Left colon (tissue), 2 donors: ENCODE measurements around the gene TMA7. TPM values are rescaled to one million over a fixed set of nuclear protein-coding genes. Genes with fewer than 3 reads are reported as not detected.
"Not testable (repeated sequence)": the region's sequence is repeated elsewhere in the genome, so short reads cannot be mapped to it uniquely, and the experiment has no call there.

Source experiments
- ATAC-seq: fragments of 200-7000 bp; cut with Tn5 transposase; one replicate; pipeline ENCODE4 v1.9.1; 2020; ENCODE audit warnings: mild to moderate bottlenecking, moderate library complexity
- DNase-seq, 2 donors: peaks; one replicate each; pipeline ENCODE4 v3.0.0-alpha.2; 2020
- intact Hi-C, 2 donors: fragments of 100-400 bp; cut with DNase I in 1 of 2; cut with micrococcal nuclease in 1 of 2; formaldehyde crosslinking; loops; one replicate each; pipeline versions ENCODE4 v1.11.2 to v1.14.0; 2022; cut with DNase I, micrococcal nuclease
- total RNA-seq, 2 donors: library from RNA; stranded (reverse); fragmentation: NEBNext Ultra II Directional; extraction: Animal tissue kit (Norgen Biotek cat#: 25700); gene quantifications; one replicate each; pipeline ENCODE4 v1.2.1, GENCODE V29; 2021
- donor health status: DM: no; HTN: no; CAD: no.
- donor health status: DM: yes; HTN: yes; CAD: no.

TMA7 gene
- total RNA-seq, 2 donors from 2014 or later = 165 to 192 TPM

DNA sequence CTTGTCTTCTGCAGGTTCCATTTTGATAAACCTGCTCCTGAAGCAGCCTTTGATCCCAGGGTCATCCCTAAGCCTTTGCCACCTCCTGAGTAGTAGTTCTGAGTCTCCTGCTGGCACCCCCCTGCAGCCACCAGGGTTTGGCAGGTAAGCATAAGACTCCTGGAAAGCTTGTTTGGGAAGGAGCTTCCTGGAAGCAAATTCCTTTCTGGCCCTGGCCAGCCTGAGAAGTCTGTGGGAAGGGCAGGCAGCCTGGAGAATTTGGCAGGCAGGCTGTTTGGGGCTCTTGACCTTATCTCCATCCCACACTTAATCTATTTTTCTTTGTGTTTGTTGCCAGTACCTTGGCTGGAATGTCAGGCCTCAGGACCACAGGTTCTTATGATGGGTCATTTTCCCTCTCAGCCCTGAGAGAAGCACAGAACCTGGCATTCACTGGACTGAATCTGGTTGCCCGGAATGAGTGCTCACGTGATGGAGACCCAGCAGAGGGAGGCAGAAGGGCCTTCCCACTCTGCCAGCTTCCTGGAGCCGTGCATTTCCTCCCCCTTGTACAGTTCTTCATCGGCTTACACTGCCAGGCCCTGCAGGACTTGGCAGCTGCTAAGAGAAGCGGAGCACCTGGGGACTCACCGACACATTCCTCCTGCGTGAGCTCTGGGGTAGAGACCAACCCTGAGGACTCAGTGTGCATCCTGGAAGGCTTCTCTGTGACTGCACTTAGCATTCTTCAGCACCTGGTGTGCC is 19.9 kb downstream of the TMA7 start:
- DNase-seq = no peak

DNA sequence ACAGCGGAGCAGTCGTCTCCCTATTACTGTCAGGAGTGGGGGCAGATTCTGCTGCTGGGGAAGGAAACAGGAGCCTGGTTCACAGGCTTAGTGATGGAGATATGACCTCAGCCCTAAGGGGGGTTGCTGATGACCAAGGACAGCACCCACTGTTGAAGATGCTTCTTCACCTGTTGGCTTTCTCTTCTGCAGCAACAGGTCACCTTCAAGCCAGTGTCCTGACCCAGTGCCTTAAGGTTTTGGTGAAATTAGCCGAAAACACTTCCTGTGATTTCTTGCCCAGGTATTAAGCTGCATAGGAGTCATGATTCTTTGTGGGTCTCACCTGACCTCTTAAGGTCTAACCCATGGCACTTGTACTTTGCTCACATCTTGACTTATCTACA is 20.5 kb downstream of the TMA7 start:
- intact Hi-C loops = loop anchor here (5.0 kb wide), 2 partner anchors 87 to 92 kb away; no protein-coding TSS in a partner anchor
- no peak for ATAC-seq
- DNase-seq = no peak

More for the DNA sequence above, 19.9 kb downstream of the TMA7 start:
- intact Hi-C loops = loop anchor here (5.0 kb wide), 2 partner anchors 87 to 92 kb away; no protein-coding TSS in a partner anchor
- ATAC-seq = no peak

DNA sequence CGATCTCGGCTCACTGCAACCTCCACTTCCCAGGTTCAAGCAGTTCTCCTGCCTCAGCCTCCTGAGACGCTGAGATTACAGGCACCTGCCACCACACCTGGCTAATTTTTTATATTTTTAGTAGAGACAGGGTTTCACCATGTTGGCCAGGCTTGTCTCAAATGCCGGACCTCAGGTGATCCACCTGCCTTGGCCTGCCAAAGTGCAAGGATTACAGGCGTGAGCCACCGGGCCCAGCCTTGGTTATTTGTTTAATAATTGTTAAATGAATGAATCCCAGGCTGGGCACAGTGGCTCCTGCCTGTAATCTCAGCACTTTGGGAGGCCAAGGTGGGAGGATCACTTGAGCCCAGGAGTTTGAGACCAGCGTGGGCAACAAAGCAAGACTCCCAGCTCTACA is 21.7 kb downstream of the TMA7 start:
- not testable (repeated sequence) for ATAC-seq, DNase-seq
- intact Hi-C loops = loop anchor here (5.0 kb wide), 2 partner anchors 86 to 91 kb away; no protein-coding TSS in a partner anchor

DNA sequence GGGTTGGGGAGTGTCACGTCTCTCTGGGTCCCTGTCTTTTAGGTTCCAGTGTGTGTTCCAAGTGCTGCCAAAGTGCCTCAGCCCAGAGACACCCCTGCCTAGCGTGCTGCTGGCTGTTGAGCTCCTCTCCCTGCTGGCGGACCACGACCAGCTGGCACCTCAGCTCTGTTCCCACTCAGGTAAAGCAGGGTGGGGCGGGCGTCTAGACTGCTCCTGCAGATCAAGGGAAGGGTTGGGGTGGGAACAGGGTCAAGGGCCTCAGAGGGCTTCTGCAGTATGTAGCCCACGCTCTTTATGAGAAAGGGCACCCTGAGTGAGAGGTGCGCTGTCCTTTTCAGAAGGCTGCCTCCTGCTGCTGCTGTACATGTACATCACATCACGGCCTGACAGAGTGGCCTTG is 23.6 kb downstream of the TMA7 start:
- intact Hi-C loops = loop anchor here (5.0 kb wide), 2 partner anchors 84 to 89 kb away; no protein-coding TSS in a partner anchor
- DNase-seq = no peak
- ATAC-seq = no peak

- DNase-seq (peak in 1 of 2 donors; percentile 39), ATAC-seq (no peak)
- intact Hi-C loops = loop anchor here (5.0 kb wide), 2 partner anchors 83 to 88 kb away; no protein-coding TSS in a partner anchor
Observed at GRCh38 chr3:48464713-48465221, 24.7 kb downstream of the TMA7 start.

DNA sequence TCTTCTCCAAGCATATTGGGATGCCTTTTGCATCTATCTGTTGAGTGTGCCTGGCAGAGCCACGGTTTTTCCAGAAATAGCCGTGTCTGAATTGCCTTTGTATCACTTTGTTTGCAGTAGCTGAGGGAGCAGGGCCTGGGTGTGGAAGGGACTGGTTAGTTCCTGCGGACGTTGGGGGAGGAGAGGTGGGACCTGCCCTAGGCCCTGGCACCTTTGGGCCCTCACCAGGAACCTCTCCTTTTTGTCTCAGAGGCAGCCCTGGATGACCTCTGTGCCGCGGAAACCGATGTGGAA is 25.1 kb downstream of the TMA7 start:
- DNase-seq = no peak
- peak; percentile 17 for ATAC-seq
- intact Hi-C loops = no loop called here

GRCh38 chr3:48465531-48466378 is 25.7 kb downstream of the TMA7 start:
- intact Hi-C loops = no loop called here
- ATAC-seq = peak; percentile 90

DNA sequence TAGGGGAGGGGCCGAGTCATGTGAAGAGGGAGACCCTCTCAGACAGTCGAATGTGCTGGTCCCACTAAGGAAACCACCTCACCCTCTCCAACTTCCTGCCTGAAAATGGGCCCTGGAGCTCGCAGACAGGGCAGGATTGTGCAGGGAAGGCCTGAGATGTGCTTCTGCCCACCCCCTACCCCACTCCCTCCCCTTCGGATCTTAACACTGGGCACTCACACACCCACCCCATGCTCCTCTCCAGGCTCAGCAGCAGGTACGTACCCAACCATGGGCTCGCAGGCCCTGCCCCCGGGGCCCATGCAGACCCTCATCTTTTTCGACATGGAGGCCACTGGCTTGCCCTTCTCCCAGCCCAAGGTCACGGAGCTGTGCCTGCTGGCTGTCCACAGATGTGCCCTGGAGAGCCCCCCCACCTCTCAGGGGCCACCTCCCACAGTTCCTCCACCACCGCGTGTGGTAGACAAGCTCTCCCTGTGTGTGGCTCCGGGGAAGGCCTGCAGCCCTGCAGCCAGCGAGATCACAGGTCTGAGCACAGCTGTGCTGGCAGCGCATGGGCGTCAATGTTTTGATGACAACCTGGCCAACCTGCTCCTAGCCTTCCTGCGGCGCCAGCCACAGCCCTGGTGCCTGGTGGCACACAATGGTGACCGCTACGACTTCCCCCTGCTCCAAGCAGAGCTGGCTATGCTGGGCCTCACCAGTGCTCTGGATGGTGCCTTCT is 26.5 kb downstream of the TMA7 start:
- DNase-seq = peak; percentile 50 to 52
- intact Hi-C loops = no loop called here

More at GRCh38 chr3:48465531-48466378, 25.7 kb downstream of the TMA7 start:
- DNase-seq = peak; percentile 91 to 99

GRCh38 chr3:48467110-48467454 is 27.0 kb downstream of the TMA7 start:
- ATAC-seq (no peak), DNase-seq (no peak)
- intact Hi-C loops = no loop called here

More for the DNA sequence above, 26.5 kb downstream of the TMA7 start:
- peak; percentile 20 for ATAC-seq

DNA sequence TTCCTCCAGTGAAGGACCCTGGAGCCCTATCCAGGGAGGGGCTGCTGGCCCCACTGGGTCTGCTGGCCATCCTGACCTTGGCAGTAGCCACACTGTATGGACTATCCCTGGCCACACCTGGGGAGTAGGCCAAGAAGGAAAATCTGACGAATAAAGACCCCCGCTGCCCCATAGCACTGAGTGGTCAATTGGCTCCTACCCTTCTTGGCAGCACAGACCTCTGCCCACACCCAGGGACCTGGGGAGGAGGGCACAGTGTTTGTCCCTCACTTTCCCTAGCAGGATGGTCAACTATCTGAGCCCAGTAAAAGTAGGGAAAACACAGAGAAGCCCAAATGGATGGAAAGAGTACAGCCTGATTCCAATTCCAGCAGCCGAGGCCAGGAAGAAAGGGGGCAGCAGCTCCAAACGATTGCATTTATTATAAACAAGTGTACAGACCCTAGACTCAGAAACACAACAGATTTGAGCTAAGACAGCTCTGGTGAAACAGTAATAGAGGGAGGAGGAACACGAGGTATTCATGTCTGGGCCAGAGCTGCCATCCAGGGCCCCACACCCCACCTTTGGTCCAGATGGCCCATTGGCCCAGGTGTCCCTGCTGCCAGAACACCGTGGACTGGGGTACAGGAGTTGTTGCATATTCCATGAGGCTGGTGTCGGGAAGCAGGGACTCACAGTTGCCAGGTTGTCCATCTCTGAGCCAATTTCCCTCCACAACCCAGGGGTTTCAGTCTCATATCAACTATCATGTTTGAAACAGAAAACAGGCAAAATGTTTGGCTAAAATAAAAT is 27.6 kb downstream of the TMA7 start:
- no peak for ATAC-seq
- intact Hi-C loops = no loop called here
- DNase-seq = no peak

DNA sequence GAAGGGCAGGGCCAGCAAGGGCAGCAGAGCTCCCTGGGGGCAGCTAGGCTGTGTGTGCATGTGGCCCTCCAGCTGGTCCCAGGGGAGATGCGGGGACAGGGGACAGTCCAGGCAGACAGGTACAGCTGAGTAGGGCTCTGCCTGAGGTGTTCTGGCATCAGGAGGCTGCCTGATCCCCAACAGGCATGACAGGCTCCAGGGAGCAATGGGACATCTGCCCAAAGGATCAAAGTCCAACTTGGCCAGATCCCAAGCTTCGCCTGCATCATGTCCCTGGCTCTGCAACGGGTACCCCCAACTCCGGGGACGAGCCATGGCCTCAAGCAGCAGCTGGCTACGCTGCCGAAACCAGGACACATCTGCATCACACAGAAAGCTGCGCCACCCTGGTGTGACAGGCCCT is 28.3 kb downstream of the TMA7 start:
- DNase-seq (peak; percentile 51 to 59), ATAC-seq (no peak)
- intact Hi-C loops = no loop called here

DNA sequence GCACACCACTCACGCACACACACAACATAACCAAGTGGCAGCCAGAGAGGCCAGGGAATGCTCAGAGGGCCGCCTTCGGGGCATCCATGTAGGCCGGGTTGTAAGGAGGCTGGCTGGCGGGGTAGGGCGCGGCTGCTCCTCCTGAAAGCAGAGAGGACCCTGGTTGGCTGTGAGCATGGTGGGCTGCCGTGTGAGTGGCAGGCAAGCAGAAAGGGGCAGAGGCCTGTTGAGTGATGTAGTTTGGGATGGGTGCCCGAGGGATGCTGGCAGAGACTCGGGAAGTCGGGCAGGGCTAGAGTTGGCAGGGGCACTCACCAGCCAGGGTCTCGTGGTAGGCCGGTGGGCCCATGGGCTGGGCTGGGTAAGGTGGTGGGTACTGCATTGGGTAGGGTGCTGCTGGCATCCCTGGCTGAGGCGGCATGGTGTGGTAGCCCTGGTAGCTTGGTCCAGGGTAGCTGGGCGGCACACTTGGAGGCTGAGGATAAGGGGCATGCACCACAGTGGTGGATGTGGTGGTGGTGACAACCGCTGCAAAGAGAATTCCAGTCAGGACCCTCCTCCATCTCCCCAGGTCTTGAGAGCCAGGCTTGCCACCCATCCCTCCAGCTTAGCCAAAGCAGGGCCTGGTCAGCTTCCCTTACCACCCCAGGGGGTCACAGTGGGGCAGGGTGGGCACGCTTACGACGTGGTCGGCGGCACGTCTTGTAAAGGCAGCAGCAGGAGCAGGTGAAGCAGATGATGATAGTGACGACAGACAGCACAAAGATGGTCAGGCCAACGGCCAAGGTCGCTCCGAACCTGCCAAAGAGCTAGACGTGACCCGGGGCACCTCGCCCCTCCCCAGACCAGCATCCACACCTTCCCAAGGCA is 29.2 kb downstream of the TMA7 start:
- ATAC-seq (no peak), DNase-seq (no peak)
- intact Hi-C loops = no loop called here

DNA sequence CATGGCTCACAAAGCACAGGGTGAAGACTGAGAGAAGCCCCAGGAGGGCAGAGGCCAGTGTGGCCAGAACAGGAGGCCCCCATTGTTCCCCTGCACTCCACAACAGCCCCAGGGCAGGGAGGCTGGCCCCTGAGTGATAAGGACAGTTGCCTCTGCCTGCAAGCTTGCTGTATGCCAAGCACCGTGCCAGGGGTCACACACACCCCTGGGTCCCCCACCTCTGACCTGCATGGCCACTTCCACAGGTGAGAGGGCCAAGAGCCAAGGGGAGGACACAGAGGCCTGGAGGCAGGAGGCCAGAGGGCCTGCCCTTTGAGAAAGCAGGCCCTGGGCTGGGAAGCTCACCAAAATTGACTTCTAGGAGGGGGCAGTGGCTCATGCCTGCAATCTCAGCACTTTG is 30.2 kb downstream of the TMA7 start:
- no peak for ATAC-seq
- intact Hi-C loops = no loop called here
- DNase-seq = no peak

- ATAC-seq (peak; percentile 55), DNase-seq (peak in 1 of 2 donors; percentile 51)
- intact Hi-C loops = no loop called here
Observed at GRCh38 chr3:48472673-48472922, 32.5 kb downstream of the TMA7 start.

DNA sequence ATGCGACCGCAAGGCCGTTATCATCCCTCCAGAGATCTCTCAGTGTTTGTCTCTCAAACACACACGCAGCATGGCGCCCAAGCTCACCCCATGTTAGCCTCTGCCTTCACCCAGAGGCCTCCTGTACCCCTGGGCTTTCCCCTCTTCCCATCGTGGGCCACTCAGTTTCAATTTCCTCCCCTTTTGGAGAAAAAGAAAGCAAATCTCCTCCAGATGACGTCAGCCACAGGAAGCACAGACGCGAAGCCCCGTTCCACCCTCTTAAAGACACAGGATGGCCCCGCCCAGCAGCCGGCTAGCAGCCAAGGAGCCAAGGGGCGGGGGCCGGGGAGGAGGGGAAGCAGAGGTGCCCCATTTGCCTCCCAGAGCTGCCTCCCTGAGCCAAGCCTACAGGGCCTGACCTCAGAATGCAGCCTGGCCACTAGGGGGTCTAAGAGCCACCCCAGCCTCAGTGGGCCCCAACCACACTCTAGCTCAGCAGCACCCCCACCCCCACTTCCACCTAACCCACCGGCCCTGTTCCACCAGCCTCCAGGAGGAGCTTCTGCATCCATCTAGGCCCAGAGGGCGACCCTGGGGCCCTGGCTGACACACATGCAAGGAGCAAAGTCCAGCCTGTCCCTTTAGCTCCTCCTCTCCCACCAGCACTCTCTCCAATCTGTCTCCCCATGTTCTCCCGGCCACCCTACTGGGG is 33.0 kb downstream of the TMA7 start:
- intact Hi-C loops = no loop called here
- ATAC-seq (peak; percentile 93), DNase-seq (peak; percentile 96 to 97)

- DNase-seq (no peak), ATAC-seq (no peak)
- intact Hi-C loops = no loop called here
Observed at GRCh38 chr3:48473617-48473952, 33.5 kb downstream of the TMA7 start.

DNA sequence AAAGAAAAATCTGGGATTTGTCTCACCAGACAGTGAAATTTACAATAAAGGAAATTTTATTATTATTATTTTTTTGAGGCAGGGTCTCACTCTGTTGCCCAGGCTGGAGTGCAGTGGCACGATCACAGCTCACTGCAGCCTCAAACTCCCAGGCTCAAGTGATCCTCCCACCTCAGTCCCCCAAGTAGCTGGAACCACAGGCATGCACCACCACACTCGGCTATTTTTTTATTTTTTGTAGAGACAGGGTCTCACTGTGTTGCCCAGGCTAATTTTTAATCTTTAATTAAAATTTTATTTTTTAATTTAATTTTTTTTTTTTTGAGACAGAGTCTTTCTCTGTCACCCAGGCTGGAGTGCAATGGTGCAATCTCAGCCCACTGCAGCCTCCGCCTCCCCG is 34.0 kb downstream of the TMA7 start:
- DNase-seq, ATAC-seq, intact Hi-C loops: not testable (repeated sequence)
